Stomach smooth muscle (tissue), 2 donors: ENCODE measurements around the gene SMIM44.

Experiments
- H3K27ac ChIP-seq: one replicate; pipeline ENCODE4 v1.7.0; 2013; ENCODE audit warnings: mild to moderate bottlenecking, low read length, inconsistent platforms
- H3K27me3 ChIP-seq, 2 donors: one replicate each; pipeline ENCODE4 v1.7.0; 2013; ENCODE audit warnings: low read length in 2 of 2; ENCODE audit not compliant: insufficient read depth in 2 of 2, control insufficient read depth in 1 of 2
- H3K36me3 ChIP-seq, 2 donors: one replicate each; pipeline ENCODE4 v1.7.0; 2013; ENCODE audit warnings: low read length in 2 of 2; ENCODE audit not compliant: control insufficient read depth in 2 of 2, insufficient read depth in 2 of 2
- H3K4me1 ChIP-seq: one replicate; pipeline ENCODE4 v1.7.0; 2013; ENCODE audit warnings: low read length; ENCODE audit not compliant: control insufficient read depth, insufficient read depth
- H3K4me3 ChIP-seq, 2 donors: one replicate each; pipeline ENCODE4 v1.7.0; 2013; ENCODE audit warnings: low read length in 2 of 2
- H3K9ac ChIP-seq, 2 donors: one replicate each; pipeline ENCODE4 v1.7.0; 2013; ENCODE audit warnings: low read length in 2 of 2, mild to moderate bottlenecking in 1 of 2
- H3K9me3 ChIP-seq, 2 donors: one replicate each; pipeline ENCODE4 v1.7.0; 2013; ENCODE audit warnings: low read length in 2 of 2; ENCODE audit not compliant: control insufficient read depth in 2 of 2
- donor health status: healthy.
- donor health status: Pancreatic carcinoma.

Gene SMIM44

GRCh38 chr19:3517638-3518037, 34.4 kb upstream of the SMIM44 start:
- H3K27ac ChIP-seq = no peak overlapping the region
- peaks cover 17% of the 10 kb centered on the region for H3K4me1 ChIP-seq
- no peak overlapping the region for H3K9ac ChIP-seq
- no peak overlapping the region for H3K4me3 ChIP-seq
- H3K27me3 ChIP-seq = no peaks in the 10 kb centered on the region
- H3K9me3 ChIP-seq = no peaks in the 10 kb centered on the region
- H3K36me3 ChIP-seq = peaks cover 0 to 7% of the 10 kb centered on the region in 2 donors

- Histone ChIP-seq H3K4me3 (no peak overlapping the region), H3K9ac (no peak overlapping the region), H3K36me3 (peaks cover 0 to 4% of the 10 kb centered on the region in 2 donors), H3K27me3 (no peaks in the 10 kb centered on the region), H3K4me1 (peaks cover 18% of the 10 kb centered on the region), H3K27ac (no peak overlapping the region), H3K9me3 (no peaks in the 10 kb centered on the region)
These were observed 33.5 kb upstream of the SMIM44 start for GRCh38 chr19:3516675-3517207.

DNA sequence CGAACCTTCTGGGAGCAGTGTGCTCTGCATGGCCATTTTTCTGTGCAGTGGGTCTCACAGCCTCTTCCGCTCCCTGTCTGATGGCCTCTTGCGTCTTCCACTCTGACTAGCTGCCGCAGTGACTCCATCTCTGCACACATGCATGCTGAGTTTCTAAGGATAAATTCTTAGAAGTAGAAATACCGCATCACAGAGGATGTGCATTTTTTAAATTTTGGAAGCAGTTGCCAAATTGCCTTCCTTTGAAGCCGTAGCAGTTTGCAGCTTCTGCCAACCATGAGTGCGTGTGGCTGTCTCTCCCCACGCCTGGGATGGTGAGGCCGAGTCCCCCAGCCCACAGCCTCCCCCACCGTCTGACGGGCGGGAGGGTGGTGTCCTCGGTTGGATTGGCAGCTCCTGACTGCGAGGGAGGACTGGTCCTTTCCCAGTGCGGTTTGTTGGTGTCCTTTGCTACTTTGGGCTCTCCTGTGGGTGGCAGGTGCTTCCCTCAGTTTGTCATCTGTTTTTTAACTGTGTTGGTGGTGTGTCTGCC, 32.7 kb upstream of the SMIM44 start:
- H3K27ac ChIP-seq = no peak overlapping the region
- peaks cover 0 to 4% of the 10 kb centered on the region in 2 donors for H3K36me3 ChIP-seq
- peaks cover 21% of the 10 kb centered on the region for H3K4me1 ChIP-seq
- H3K9ac ChIP-seq = no peak overlapping the region
- no peak overlapping the region for H3K4me3 ChIP-seq
- no peaks in the 10 kb centered on the region for H3K27me3 ChIP-seq
- H3K9me3 ChIP-seq = no peaks in the 10 kb centered on the region

DNA sequence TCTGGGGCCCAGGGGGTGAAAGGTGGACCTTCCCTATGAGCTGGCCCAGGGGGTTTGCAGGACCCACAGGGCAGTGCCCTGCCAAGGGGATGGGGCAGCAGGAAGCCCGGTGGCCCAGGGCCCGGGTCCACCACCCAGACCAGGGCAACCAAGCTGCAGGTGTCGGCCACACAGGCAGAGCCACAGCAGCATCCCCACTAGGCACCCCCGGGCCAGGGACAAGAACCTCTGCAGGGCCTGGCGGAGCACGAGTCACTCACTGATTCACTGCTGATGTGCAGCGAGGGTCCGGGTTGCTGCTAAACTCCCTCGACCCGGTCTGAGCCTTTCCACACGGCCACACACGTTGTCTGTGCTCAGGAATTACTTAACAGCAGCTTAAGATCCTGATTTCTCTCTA, 31.7 kb upstream of the SMIM44 start:
- Histone ChIP-seq H3K9ac (no peak overlapping the region), H3K9me3 (no peaks in the 10 kb centered on the region), H3K36me3 (peaks cover 0 to 4% of the 10 kb centered on the region in 2 donors), H3K4me1 (peaks cover 16% of the 10 kb centered on the region), H3K27me3 (no peaks in the 10 kb centered on the region), H3K27ac (no peak overlapping the region), H3K4me3 (no peak overlapping the region)

GRCh38 chr19:3513229-3514140, 30.2 kb upstream of the SMIM44 start:
- H3K9me3 ChIP-seq = no peaks in the 10 kb centered on the region
- no peak overlapping the region for H3K4me3 ChIP-seq
- H3K27ac ChIP-seq = no peak overlapping the region
- H3K36me3 ChIP-seq = no peaks in the 10 kb centered on the region
- no peak overlapping the region for H3K9ac ChIP-seq
- H3K4me1 ChIP-seq = peaks cover 23% of the 10 kb centered on the region
- no peaks in the 10 kb centered on the region for H3K27me3 ChIP-seq

GRCh38 chr19:3512562-3513228, 29.5 kb upstream of the SMIM44 start:
- peaks cover 24% of the 10 kb centered on the region for H3K4me1 ChIP-seq
- H3K9me3 ChIP-seq = no peaks in the 10 kb centered on the region
- H3K4me3 ChIP-seq = no peak overlapping the region
- no peak overlapping the region for H3K9ac ChIP-seq
- no peaks in the 10 kb centered on the region for H3K36me3 ChIP-seq
- no peak overlapping the region for H3K27ac ChIP-seq
- H3K27me3 ChIP-seq = no peaks in the 10 kb centered on the region

DNA sequence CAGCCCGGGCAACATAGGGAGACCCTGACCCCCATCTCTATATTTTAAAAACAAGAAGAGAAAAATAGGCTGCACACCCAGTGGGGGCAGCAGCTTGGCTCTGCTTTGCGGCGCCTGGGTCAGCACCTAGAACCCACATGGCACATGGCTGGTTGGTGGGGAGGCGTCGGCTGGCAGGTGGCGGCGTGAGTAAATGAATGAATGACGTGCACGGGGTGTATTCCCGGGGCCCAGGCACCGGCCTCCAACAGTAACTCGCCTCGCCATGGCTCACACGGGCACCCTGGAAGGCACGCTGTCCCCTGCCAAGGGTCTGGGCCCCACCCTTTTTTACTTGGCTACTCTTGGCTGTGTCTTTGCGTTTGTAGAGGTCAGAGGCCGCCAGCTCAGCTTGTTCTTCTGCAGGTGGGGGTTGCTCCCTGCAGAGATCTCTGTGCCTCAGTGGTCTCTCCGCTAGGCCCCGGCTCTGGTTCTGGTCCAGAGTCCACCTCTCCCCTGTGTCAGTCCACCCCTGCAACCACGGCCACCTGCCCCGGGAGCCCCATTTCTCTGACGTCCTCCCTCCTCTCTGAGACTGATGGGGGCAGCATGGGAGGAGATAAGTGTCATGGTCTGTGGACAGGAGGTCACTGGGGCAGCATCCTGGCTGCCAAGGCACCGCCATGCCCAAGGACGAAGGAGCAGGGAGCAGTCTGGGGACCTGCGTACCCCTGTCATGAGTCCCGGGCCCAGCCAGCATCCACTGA, 28.4 kb upstream of the SMIM44 start:
- Histone ChIP-seq H3K27ac (no peak overlapping the region), H3K4me1 (peaks cover 30% of the 10 kb centered on the region), H3K4me3 (no peak overlapping the region), H3K36me3 (no peaks in the 10 kb centered on the region), H3K9me3 (no peaks in the 10 kb centered on the region), H3K9ac (no peak overlapping the region), H3K27me3 (no peaks in the 10 kb centered on the region)

DNA sequence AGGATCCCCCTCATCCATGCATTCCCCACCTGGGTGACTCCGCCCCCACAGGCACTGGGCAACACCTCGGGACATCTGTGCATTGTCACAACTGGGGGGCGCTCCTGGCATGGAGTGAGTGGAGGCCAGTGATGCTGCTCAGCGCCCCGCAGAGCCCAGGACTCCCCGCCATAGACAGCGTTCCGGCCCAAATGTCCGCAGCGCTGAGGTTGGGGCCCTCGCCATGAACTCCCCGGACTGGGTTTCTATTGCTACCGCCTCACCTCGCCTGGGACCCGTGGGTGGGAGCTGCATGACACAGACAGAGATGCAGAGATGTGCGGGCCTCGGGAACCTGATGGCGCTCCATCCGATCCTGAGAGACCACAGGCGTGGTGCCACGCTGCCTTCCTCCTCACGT, 27.5 kb upstream of the SMIM44 start:
- no peak overlapping the region for H3K27ac ChIP-seq
- H3K9me3 ChIP-seq = no peaks in the 10 kb centered on the region
- no peaks in the 10 kb centered on the region for H3K36me3 ChIP-seq
- H3K4me1 ChIP-seq = peaks cover 24% of the 10 kb centered on the region
- H3K4me3 ChIP-seq = no peak overlapping the region
- no peaks in the 10 kb centered on the region for H3K27me3 ChIP-seq
- H3K9ac ChIP-seq = no peak overlapping the region

DNA sequence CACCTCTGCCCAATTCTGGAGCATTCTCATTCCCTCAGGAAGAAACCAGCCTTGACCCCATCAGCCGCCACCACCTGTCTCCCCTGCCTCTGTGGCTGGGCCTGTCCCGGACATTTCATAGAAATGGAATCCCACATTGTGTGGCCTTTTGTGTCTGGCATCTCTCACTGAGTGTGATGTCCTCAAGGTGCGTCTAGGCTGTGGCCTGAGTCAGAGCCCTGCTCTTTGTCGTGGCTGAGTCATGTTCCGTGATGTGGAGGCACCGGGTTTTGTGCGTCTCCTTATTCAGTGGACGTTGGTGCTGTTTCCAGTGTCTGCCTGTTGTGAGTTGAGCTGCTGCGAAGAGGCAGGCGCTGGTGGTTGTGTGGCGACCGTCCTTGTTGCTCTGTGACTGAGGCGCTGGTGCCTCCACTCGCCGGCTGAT, 26.3 kb upstream of the SMIM44 start:
- no peaks in the 10 kb centered on the region for H3K9me3 ChIP-seq
- peaks cover 27% of the 10 kb centered on the region for H3K4me1 ChIP-seq
- H3K27me3 ChIP-seq = no peaks in the 10 kb centered on the region
- H3K36me3 ChIP-seq = no peaks in the 10 kb centered on the region
- H3K4me3 ChIP-seq = no peak overlapping the region
- peak overlapping the region; percentile 18 for H3K27ac ChIP-seq
- H3K9ac ChIP-seq = no peak overlapping the region

- peaks cover 27% of the 10 kb centered on the region for H3K4me1 ChIP-seq
- no peak overlapping the region for H3K9ac ChIP-seq
- H3K36me3 ChIP-seq = no peaks in the 10 kb centered on the region
- H3K4me3 ChIP-seq = no peak overlapping the region
- peak overlapping the region; percentile 18 for H3K27ac ChIP-seq
- H3K9me3 ChIP-seq = no peaks in the 10 kb centered on the region
- H3K27me3 ChIP-seq = no peaks in the 10 kb centered on the region
These were observed 25.7 kb upstream of the SMIM44 start for GRCh38 chr19:3508771-3509535.
